ENCODE measurements around the gene LSR. TPM values are rescaled to one million over a fixed set of nuclear protein-coding genes. Genes with fewer than 3 reads are reported as not detected.

LSR gene
- polyA plus RNA-seq, 3 donors: 0.08 to 0.17 TPM; not detected in 1

GRCh38 chr19:35303357-35303915 is 54.6 kb downstream of the LSR start:
- no peak overlapping the region for H3K4me3 ChIP-seq (replicated peaks in 1 of 3; ENCODE audit: low read depth in 2 of 3, low read length in 3 of 3)
- no peak overlapping the region for H3K9ac ChIP-seq (ENCODE audit: insufficient read depth, low read length, poor library complexity, severe bottlenecking)
- H3K27me3 Mint-ChIP-seq (ENCODE audit: low read depth in 3 of 3): peaks cover 1 to 4% (median 2%) of the 10 kb centered on the region in 3 donors
- no peaks in the 10 kb centered on the region for H4K20me1 ChIP-seq (ENCODE audit: insufficient read depth, low read length)
- WGBS (ENCODE audit: insufficient coverage): 93% methylated on average over 3 of the region's 6 CpGs
- H3K36me3 ChIP-seq (replicated peaks in 1 of 2; ENCODE audit: control insufficient read depth in 1 of 2, insufficient read depth in 2 of 2, low read length in 2 of 2): no peaks in the 10 kb centered on the region
- H2AFZ ChIP-seq (ENCODE audit: insufficient read depth, low read depth, low read length, poor library complexity, severe bottlenecking): no peak overlapping the region
- H3K4me2 ChIP-seq (replicated peaks; ENCODE audit: extremely low read depth, low read length, poor library complexity, severe bottlenecking): no peak overlapping the region
- H3K4me1 ChIP-seq (ENCODE audit: control insufficient read depth in 1 of 2, insufficient read depth in 2 of 2, low read length in 2 of 2): peaks cover 18 to 21% of the 10 kb centered on the region in 2 donors
- H3K4me1 Mint-ChIP-seq: peaks cover 34% of the 10 kb centered on the region
- no peak overlapping the region for H3K27ac ChIP-seq (ENCODE audit: low read depth in 1 of 2, low read length in 2 of 2)
- peak overlapping the region in 1 of 7 donors; percentile 22 for H3K27ac Mint-ChIP-seq
- H3K9me3 ChIP-seq (replicated peaks in 1 of 2; ENCODE audit: control insufficient read depth in 1 of 2, insufficient read depth in 1 of 2, low read length in 2 of 2): no peaks in the 10 kb centered on the region
- H3K9me3 Mint-ChIP-seq: peaks cover 0 to 2% (median 0%) of the 10 kb centered on the region in 7 donors
- no peaks in the 10 kb centered on the region for H3K27me3 ChIP-seq (ENCODE audit: control insufficient read depth in 2 of 2, insufficient read depth in 2 of 2, low read length in 2 of 2)
- H3K4me3 Mint-ChIP-seq: no peak overlapping the region
- H3K36me3 Mint-ChIP-seq: peaks cover 0 to 3% of the 10 kb centered on the region in 2 donors
- DNase-seq: no peak
- no peak for TF ChIP-seq CTCF (IDR thresholded peaks at IDR 0.05)
- H3K79me2 ChIP-seq (ENCODE audit: insufficient read depth, low read length): no peaks in the 10 kb centered on the region
- intact Hi-C loops (cut with micrococcal nuclease): loop anchor here in 1 of 2 donors (10.0 kb wide), 1 partner anchor 51 kb away; the partner anchor contains the start of gene FFAR3

DNA sequence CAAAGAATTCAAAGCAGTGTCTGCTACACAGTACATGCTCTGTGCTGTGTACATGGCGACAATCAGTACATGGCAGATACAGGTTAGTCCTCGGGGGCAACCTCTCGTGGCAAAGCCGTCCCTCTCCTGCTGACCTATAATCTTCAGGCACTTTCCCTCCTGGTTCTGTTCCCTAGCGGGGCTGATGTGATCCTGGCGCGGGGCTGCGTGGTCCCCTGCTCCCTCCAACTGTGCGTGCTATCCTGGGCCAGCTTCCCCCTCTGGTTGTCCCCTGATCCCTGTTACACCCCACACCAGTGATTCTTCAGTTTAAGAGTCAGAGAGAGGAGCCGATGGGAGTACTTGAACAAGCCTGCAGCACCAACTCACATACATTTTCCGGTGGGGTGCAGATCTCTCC is 55.2 kb downstream of the LSR start:
- peaks cover 0 to 2% (median 0%) of the 10 kb centered on the region in 7 donors for H3K9me3 Mint-ChIP-seq
- peak overlapping the region in 4 of 7 donors; percentile 6 to 48 (median 24) for H3K27ac Mint-ChIP-seq
- no peak for DNase-seq
- Histone ChIP-seq H3K4me1 (ENCODE audit: control insufficient read depth in 1 of 2, insufficient read depth in 2 of 2, low read length in 2 of 2) (peaks cover 18 to 21% of the 10 kb centered on the region in 2 donors), H3K9me3 (replicated peaks in 1 of 2; ENCODE audit: control insufficient read depth in 1 of 2, insufficient read depth in 1 of 2, low read length in 2 of 2) (no peaks in the 10 kb centered on the region), H3K4me3 (replicated peaks in 1 of 3; ENCODE audit: low read depth in 2 of 3, low read length in 3 of 3) (no peak overlapping the region), H3K79me2 (ENCODE audit: insufficient read depth, low read length) (no peaks in the 10 kb centered on the region), H3K9ac (ENCODE audit: insufficient read depth, low read length, poor library complexity, severe bottlenecking) (no peak overlapping the region), H4K20me1 (ENCODE audit: insufficient read depth, low read length) (no peaks in the 10 kb centered on the region), H2AFZ (ENCODE audit: insufficient read depth, low read depth, low read length, poor library complexity, severe bottlenecking) (no peak overlapping the region), H3K27ac (ENCODE audit: low read depth in 1 of 2, low read length in 2 of 2) (no peak overlapping the region), H3K4me2 (replicated peaks; ENCODE audit: extremely low read depth, low read length, poor library complexity, severe bottlenecking) (no peak overlapping the region), H3K27me3 (ENCODE audit: control insufficient read depth in 2 of 2, insufficient read depth in 2 of 2, low read length in 2 of 2) (no peaks in the 10 kb centered on the region), H3K36me3 (replicated peaks in 1 of 2; ENCODE audit: control insufficient read depth in 1 of 2, insufficient read depth in 2 of 2, low read length in 2 of 2) (no peaks in the 10 kb centered on the region)
- no peak for TF ChIP-seq CTCF (IDR thresholded peaks at IDR 0.05)
- peaks cover 35% of the 10 kb centered on the region for H3K4me1 Mint-ChIP-seq
- peaks cover 0 to 6% of the 10 kb centered on the region in 2 donors for H3K36me3 Mint-ChIP-seq
- peaks cover 1 to 4% (median 2%) of the 10 kb centered on the region in 3 donors for H3K27me3 Mint-ChIP-seq (ENCODE audit: low read depth in 3 of 3)
- intact Hi-C loops (cut with micrococcal nuclease): loop anchor here in 1 of 2 donors (10.0 kb wide), 1 partner anchor 51 kb away; the partner anchor contains the start of gene FFAR3
- 95% methylated on average over 10 of the region's 11 CpGs for WGBS (ENCODE audit: insufficient coverage)
- H3K4me3 Mint-ChIP-seq: no peak overlapping the region

Measured in CD14-positive monocyte (primary cell).